Stimulated activated CD4-positive, alpha-beta T cell treated with anti-CD3 and anti-CD28 coated beads, Interleukin-1b, Interleukin-23, amount 100 ng/mL, for 4 hours (primary cell): ENCODE measurements around the gene FKBP2.

Experiments used
- DNase-seq, 2 donors: peaks; one replicate each; pipeline ENCODE4 v3.0.0-alpha.2; 2020; ENCODE audit warnings: low read depth in 2 of 2

Gene FKBP2

GRCh38 chr11:64219354-64219684, 21.6 kb upstream of the FKBP2 start:
- DNase-seq, result no peak

- DNase-seq, result no peak
Measured at GRCh38 chr11:64219755-64220154, 21.1 kb upstream of the FKBP2 start.

GRCh38 chr11:64220271-64220670, 20.6 kb upstream of the FKBP2 start:
- no peak for DNase-seq

GRCh38 chr11:64220798-64221197, 20.1 kb upstream of the FKBP2 start:
- DNase-seq, result no peak

GRCh38 chr11:64222651-64223000, 18.3 kb upstream of the FKBP2 start:
- DNase-seq, result no peak

GRCh38 chr11:64223001-64223651, 17.8 kb upstream of the FKBP2 start:
- DNase-seq, result no peak

GRCh38 chr11:64224151-64224890, 16.6 kb upstream of the FKBP2 start:
- no peak for DNase-seq

- no peak for DNase-seq
Measured at GRCh38 chr11:64224891-64225607, 15.8 kb upstream of the FKBP2 start.

- DNase-seq, result peak; percentile 86 to 93
Measured at GRCh38 chr11:64225608-64226506, 15.0 kb upstream of the FKBP2 start, which contains the start of the genes NUDT22 and TRPT1. NUDT22 (plus strand) TSS chr11:64226274; CDS start chr11:64226653, 379 bp downstream. TRPT1 (minus strand) TSS chr11:64226186; CDS start chr11:64225860, 326 bp downstream.

- peak in 1 of 2 donors; percentile 47 for DNase-seq
Measured at GRCh38 chr11:64226507-64227051, 14.3 kb upstream of the FKBP2 start.

- no peak for DNase-seq
Measured at GRCh38 chr11:64227405-64227956, 13.4 kb upstream of the FKBP2 start.

- no peak for DNase-seq
Measured at GRCh38 chr11:64229090-64229743, 11.7 kb upstream of the FKBP2 start.

GRCh38 chr11:64229744-64230170, 11.1 kb upstream of the FKBP2 start:
- DNase-seq, result no peak

- DNase-seq, result peak; percentile 67 to 82
Measured at GRCh38 chr11:64230171-64230984, 10.5 kb upstream of the FKBP2 start, which contains the start of gene DNAJC4. DNAJC4 (plus strand) TSS chr11:64230548; CDS start chr11:64230855, 307 bp downstream.

- no peak for DNase-seq
Measured at GRCh38 chr11:64230985-64231365, 9.9 kb upstream of the FKBP2 start.

GRCh38 chr11:64231546-64231945, 9.3 kb upstream of the FKBP2 start:
- no peak for DNase-seq

GRCh38 chr11:64232182-64232966, 8.5 kb upstream of the FKBP2 start:
- no peak for DNase-seq

- DNase-seq, result no peak
Measured at GRCh38 chr11:64232967-64233315, 8.0 kb upstream of the FKBP2 start.
